PC-3 (cell line): ENCODE data around the gene DET1.

Experiments
- EZH2 ChIP-seq: fragments of 300-600 bp; sonication (generic); IDR thresholded peaks from one replicate; pipeline ENCODE4 v1.6.1; 2017; ENCODE audit warnings: antibody characterized with exemption, mild to moderate bottlenecking, low read length; ENCODE audit not compliant: unreplicated experiment
- TF ChIP-seq, protein P1 (sequence below): fragments of 300-600 bp; sonication (generic); conservative IDR thresholded peaks from 2 replicates; pipeline ENCODE4 v1.5.1; 2017; ENCODE audit warnings: antibody characterized with exemption, low read depth, mild to moderate bottlenecking, low read length

DNA sequence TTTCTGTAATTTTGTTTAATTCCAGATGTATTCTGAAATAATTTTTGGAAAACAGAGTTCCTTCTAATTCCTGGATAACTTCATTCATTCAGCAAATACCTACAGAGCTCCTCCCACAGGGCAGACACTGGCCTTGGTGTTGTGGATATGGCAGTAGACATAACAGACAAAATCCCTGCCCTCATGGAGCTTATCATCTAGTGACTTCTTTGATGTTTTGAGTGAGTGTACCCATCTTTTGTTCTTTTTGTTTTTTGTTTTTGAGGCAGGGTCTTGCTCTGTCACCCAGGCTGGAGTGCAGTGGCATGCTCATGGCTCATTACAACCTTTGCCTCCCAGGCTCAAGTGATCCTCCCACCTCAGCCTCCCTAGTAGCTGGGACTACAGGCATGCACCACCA, 21.1 kb downstream of the DET1 start:
- TF ChIP-seq, protein P1, sequence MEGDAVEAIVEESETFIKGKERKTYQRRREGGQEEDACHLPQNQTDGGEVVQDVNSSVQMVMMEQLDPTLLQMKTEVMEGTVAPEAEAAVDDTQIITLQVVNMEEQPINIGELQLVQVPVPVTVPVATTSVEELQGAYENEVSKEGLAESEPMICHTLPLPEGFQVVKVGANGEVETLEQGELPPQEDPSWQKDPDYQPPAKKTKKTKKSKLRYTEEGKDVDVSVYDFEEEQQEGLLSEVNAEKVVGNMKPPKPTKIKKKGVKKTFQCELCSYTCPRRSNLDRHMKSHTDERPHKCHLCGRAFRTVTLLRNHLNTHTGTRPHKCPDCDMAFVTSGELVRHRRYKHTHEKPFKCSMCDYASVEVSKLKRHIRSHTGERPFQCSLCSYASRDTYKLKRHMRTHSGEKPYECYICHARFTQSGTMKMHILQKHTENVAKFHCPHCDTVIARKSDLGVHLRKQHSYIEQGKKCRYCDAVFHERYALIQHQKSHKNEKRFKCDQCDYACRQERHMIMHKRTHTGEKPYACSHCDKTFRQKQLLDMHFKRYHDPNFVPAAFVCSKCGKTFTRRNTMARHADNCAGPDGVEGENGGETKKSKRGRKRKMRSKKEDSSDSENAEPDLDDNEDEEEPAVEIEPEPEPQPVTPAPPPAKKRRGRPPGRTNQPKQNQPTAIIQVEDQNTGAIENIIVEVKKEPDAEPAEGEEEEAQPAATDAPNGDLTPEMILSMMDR = no peak
- no peak for TF ChIP-seq EZH2
